ENCODE data around the gene PXN. TPM values are rescaled to one million over a fixed set of nuclear protein-coding genes. Genes with fewer than 3 reads are reported as not detected.

Gene PXN
- total and polyA plus RNA-seq, 2 of the 13 experiments (the other 11 are each of a cell fraction or from before 2014, with no cell fraction given), result 13.6 to 14.2 TPM

- 100% methylated on average over 3 of the region's 3 CpGs for WGBS (ENCODE audit: low lambda C conversion rate)
- in situ Hi-C loops (cut with HindIII; ENCODE audit: extremely low pct_ligation_motif_present, low pct_unique_long_range_greater_than_20kb), result no loop called here
- Histone ChIP-seq H2AFZ (ENCODE audit: low read length) (no peak overlapping the region), H3K27me3 (ENCODE audit: control insufficient read depth in 1 of 2, insufficient read depth in 2 of 2, low read length in 2 of 2) (no peaks in the 10 kb centered on the region), H3K4me3 (replicated peaks in 1 of 3; ENCODE audit: insufficient read depth in 1 of 3, low read depth in 2 of 3, low read length in 3 of 3) (no peak overlapping the region), H3K79me2 (ENCODE audit: insufficient read depth, low read length) (no peaks in the 10 kb centered on the region), H3K4me2 (ENCODE audit: low read depth, low read length) (no peak overlapping the region), H3K36me3 (replicated peaks in 1 of 2; ENCODE audit: control insufficient read depth in 1 of 2, insufficient read depth in 2 of 2, low read length in 2 of 2) (peaks cover 40 to 90% of the 10 kb centered on the region in 2 experiments), H3K4me1 (ENCODE audit: insufficient read depth, low read length) (no peaks in the 10 kb centered on the region), H3K27ac (ENCODE audit: extremely low read length, insufficient read depth, low read length) (no peak overlapping the region), H3K9me3 (ENCODE audit: low read length) (no peaks in the 10 kb centered on the region), H3K9ac (ENCODE audit: insufficient read depth, low read depth, low read length) (no peak overlapping the region), H4K20me1 (ENCODE audit: insufficient read depth, low read length) (no peaks in the 10 kb centered on the region)
- TF ChIP-seq LCORL (IDR thresholded peaks at IDR 0.05) (no peak), LCORL (CRISPR knock-in tag; IDR thresholded peaks at IDR 0.05) (no peak), E2F1 (CRISPR knock-in tag; IDR thresholded peaks at IDR 0.05) (no peak), ZNF251 (CRISPR knock-in tag; IDR thresholded peaks at IDR 0.05) (no peak), RELA (CRISPR knock-in tag; IDR thresholded peaks at IDR 0.05) (no peak), ZNF891 (CRISPR knock-in tag; IDR thresholded peaks at IDR 0.05) (no peak), SMARCE1 (IDR thresholded peaks at IDR 0.05; ENCODE audit: borderline replicate concordance) (no peak), THAP8 (CRISPR knock-in tag; IDR thresholded peaks at IDR 0.05; ENCODE audit: borderline replicate concordance) (no peak), JUNB (CRISPR knock-in tag; IDR thresholded peaks at IDR 0.05; ENCODE audit: borderline replicate concordance) (no peak)
- TF ChIP-seq, protein P1, sequence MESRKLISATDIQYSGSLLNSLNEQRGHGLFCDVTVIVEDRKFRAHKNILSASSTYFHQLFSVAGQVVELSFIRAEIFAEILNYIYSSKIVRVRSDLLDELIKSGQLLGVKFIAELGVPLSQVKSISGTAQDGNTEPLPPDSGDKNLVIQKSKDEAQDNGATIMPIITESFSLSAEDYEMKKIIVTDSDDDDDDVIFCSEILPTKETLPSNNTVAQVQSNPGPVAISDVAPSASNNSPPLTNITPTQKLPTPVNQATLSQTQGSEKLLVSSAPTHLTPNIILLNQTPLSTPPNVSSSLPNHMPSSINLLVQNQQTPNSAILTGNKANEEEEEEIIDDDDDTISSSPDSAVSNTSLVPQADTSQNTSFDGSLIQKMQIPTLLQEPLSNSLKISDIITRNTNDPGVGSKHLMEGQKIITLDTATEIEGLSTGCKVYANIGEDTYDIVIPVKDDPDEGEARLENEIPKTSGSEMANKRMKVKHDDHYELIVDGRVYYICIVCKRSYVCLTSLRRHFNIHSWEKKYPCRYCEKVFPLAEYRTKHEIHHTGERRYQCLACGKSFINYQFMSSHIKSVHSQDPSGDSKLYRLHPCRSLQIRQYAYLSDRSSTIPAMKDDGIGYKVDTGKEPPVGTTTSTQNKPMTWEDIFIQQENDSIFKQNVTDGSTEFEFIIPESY (CRISPR knock-in tag; IDR thresholded peaks at IDR 0.05), result no peak
- TF ChIP-seq, protein P2, sequence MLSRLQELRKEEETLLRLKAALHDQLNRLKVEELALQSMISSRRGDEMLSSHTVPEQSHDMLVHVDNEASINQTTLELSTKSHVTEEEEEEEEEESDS (CRISPR knock-in tag; IDR thresholded peaks at IDR 0.05; ENCODE audit: borderline replicate concordance), result no peak
- intact Hi-C loops (cut with micrococcal nuclease; ENCODE audit: unreplicated experiment), result no loop called here
- CTCF ChIA-PET (ENCODE audit: low intra/inter-chr PET ratio, low total read pairs), result no interaction called here
- ATAC-seq, result no peak
- no peak for DNase-seq (ENCODE audit: low spot score)
- no TSS peak for BruUV-seq (replicated peaks)
- FAIRE-seq, result no peak
- POLR2A ChIA-PET, result interaction anchor here (1.6 kb wide), 2 partner anchors 10 to 29 kb away, joined by 3 to 7 read pairs; partner anchors contain the start of gene RPLP0
Observed at GRCh38 chr12:120172053-120172452, 93.5 kb downstream of the PXN start.

Data from HepG2 (cell line).